ENCODE results near the gene BCL11A. TPM values are rescaled to one million over a fixed set of nuclear protein-coding genes. Genes with fewer than 3 reads are reported as not detected.
A peak's percentile ranks its signal among the peaks of the same experiment; 100 is the strongest.

Gene BCL11A
- total RNA-seq, 1 donor from 2014 or later = 0.67 TPM

DNA sequence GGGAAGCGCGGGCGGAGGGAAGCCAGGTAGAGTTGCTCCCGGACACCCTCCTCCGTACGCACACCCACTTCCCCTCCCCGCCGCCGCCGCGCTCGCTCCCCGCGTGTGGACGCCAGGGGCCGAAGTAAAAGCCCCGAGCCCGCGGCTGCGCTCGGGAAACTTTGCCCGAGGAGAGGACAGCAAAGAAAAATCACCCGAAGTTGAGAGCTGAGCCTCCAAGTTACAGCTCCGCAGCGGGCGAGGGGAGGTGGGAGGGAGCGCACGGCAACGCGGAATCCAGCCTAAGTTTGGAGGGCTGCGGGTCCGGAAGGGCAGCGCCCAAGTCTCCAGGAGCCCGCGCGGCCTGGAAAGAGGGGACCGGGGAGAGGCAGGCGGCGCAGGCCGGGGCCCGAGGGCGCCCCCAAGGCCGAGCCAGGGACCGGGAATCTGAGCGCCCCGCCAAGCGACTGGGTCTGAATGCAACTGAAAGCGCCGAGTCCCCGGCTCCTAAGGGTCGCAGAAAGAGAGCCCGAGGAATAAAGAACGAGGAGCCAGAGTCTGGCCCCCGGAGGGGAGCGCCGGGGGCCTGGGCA, 706 bp upstream of the BCL11A start:
- Mint-ChIP-seq H3K27me3 (ENCODE audit: insufficient read depth, low read depth) (peaks cover 51% of the 10 kb centered on the region), H3K9me3 (peaks cover 2% of the 10 kb centered on the region), H3K36me3 (no peaks in the 10 kb centered on the region), H3K4me3 (peak overlapping the region; percentile 83), H3K27ac (no peak overlapping the region), H3K4me1 (peaks cover 22% of the 10 kb centered on the region)
- DNase-seq (ENCODE audit: low spot score) = peak; percentile 73
- H3K36me3 ChIP-seq = no peaks in the 10 kb centered on the region
- no peak overlapping the region for H3K27ac ChIP-seq
- H3K79me2 ChIP-seq (ENCODE audit: low read depth) = no peaks in the 10 kb centered on the region
- H3K4me1 ChIP-seq = peaks cover 43% of the 10 kb centered on the region
- no peak overlapping the region for H3K9ac ChIP-seq
- H3K9me3 ChIP-seq (ENCODE audit: low read depth) = no peaks in the 10 kb centered on the region
- H3K27me3 ChIP-seq = peaks cover 82% of the 10 kb centered on the region
- H3K4me2 ChIP-seq = peak overlapping the region; percentile 95
- TF ChIP-seq, protein P1, sequence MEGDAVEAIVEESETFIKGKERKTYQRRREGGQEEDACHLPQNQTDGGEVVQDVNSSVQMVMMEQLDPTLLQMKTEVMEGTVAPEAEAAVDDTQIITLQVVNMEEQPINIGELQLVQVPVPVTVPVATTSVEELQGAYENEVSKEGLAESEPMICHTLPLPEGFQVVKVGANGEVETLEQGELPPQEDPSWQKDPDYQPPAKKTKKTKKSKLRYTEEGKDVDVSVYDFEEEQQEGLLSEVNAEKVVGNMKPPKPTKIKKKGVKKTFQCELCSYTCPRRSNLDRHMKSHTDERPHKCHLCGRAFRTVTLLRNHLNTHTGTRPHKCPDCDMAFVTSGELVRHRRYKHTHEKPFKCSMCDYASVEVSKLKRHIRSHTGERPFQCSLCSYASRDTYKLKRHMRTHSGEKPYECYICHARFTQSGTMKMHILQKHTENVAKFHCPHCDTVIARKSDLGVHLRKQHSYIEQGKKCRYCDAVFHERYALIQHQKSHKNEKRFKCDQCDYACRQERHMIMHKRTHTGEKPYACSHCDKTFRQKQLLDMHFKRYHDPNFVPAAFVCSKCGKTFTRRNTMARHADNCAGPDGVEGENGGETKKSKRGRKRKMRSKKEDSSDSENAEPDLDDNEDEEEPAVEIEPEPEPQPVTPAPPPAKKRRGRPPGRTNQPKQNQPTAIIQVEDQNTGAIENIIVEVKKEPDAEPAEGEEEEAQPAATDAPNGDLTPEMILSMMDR (IDR thresholded peaks at IDR 0.05) = peak; percentile 12
- TF ChIP-seq EZH2phosphoT487 (IDR thresholded peaks at IDR 0.05) = no peak
- TF ChIP-seq EZH2 (IDR thresholded peaks at IDR 0.05) = no peak
- no peaks in the 10 kb centered on the region for H4K20me1 ChIP-seq (ENCODE audit: low read depth)
- peak overlapping the region; percentile 52 for H2AFZ ChIP-seq (replicated peaks)
- H3K4me3 ChIP-seq = peak overlapping the region; percentile 59
- H3F3A ChIP-seq (ENCODE audit: low read depth) = peaks cover 58% of the 10 kb centered on the region

DNA sequence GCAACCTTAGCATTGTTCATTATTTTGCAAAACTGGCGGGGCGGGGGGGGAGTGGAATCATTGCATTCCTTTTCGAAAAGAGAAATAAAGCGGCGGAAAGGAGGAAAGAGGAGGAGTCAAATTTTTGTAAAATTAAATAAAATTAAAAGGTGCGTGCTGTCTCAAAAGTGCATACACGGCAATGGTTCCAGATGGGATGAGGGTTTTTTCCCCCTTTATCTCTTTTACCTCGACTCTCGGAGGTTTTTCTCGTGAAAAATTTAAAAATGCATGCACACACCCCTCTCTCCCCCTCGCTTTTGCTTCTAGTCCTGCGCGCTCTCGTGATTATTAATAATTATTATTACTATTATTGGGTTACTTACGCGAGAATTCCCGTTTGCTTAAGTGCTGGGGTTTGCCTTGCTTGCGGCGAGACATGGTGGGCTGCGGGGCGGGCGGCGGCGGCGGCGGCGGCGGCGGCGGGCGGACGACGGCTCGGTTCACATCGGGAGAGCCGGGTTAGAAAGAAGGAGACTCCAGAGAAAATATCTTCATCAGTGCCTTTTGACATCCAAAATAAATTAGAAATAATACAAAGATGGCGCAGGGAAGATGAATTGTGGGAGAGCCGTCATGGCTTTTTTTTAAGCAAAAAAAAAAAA, 481 bp downstream of the BCL11A start:
- Histone ChIP-seq H3K27me3 (peaks cover 70% of the 10 kb centered on the region), H3K9ac (no peak overlapping the region), H3K4me1 (peaks cover 52% of the 10 kb centered on the region), H4K20me1 (ENCODE audit: low read depth) (no peaks in the 10 kb centered on the region), H3K36me3 (no peaks in the 10 kb centered on the region), H3F3A (ENCODE audit: low read depth) (peaks cover 63% of the 10 kb centered on the region), H3K79me2 (ENCODE audit: low read depth) (peaks cover 11% of the 10 kb centered on the region), H3K9me3 (ENCODE audit: low read depth) (no peaks in the 10 kb centered on the region), H2AFZ (replicated peaks) (no peak overlapping the region), H3K4me3 (peak overlapping the region; percentile 59), H3K4me2 (peak overlapping the region; percentile 95), H3K27ac (no peak overlapping the region)
- Mint-ChIP-seq H3K4me3 (peak overlapping the region; percentile 88), H3K4me1 (peaks cover 27% of the 10 kb centered on the region), H3K9me3 (peaks cover 2% of the 10 kb centered on the region), H3K27me3 (ENCODE audit: insufficient read depth, low read depth) (peaks cover 45% of the 10 kb centered on the region), H3K27ac (no peak overlapping the region), H3K36me3 (no peaks in the 10 kb centered on the region)
- DNase-seq (ENCODE audit: low spot score) = no peak
- TF ChIP-seq EZH2phosphoT487 (IDR thresholded peaks at IDR 0.05) (peak; percentile 30), EZH2 (IDR thresholded peaks at IDR 0.05) (no peak)
- TF ChIP-seq, protein P1 (IDR thresholded peaks at IDR 0.05) = no peak

DNA sequence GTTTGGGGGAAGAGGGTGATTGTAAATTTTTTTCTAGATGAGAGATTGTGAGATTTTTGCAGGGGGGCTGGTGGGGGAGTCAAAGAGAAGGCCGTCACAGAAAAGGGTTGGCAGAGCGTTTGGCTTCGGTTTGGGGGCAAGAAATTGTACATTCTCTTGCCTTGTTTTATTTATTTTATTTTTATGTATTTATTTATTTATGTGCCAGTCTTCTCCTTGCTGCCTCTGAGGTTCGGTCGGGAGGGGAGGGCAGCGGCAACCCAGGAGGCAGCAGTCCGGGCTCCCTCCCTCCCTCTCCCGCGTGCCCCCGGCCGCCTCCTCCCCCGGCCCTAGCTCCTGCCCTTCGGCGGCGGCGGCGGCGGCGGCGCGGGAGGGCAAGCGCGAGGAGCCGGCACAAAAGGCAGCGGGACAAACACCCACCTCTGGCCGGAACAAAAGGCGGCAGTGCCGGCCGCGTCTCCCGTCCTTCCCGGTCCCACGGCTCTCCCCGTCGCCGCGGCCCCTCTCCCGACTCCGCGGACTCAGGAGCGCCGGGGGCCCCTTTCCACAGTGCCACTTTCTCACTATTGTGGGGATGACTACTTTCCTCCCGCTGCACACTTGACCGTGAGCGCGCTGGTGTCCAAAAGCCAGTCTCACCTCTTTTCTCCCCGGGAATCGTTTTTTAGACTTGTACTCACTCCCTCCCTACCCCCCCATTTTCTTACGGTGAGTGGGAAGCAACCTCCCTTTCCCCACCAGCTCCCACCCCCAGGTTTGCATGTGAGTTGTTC, 1.2 kb downstream of the BCL11A start:
- H3K27ac ChIP-seq = no peak overlapping the region
- H3K4me2 ChIP-seq = peak overlapping the region; percentile 95
- Mint-ChIP-seq H3K9me3 (peaks cover 2% of the 10 kb centered on the region), H3K4me1 (peaks cover 22% of the 10 kb centered on the region), H3K4me3 (peak overlapping the region; percentile 88), H3K27me3 (ENCODE audit: insufficient read depth, low read depth) (peaks cover 44% of the 10 kb centered on the region), H3K36me3 (no peaks in the 10 kb centered on the region), H3K27ac (no peak overlapping the region)
- peak; percentile 78 for DNase-seq (ENCODE audit: low spot score)
- H3K9ac ChIP-seq = no peak overlapping the region
- no peaks in the 10 kb centered on the region for H3K9me3 ChIP-seq (ENCODE audit: low read depth)
- peak overlapping the region; percentile 59 for H3K4me3 ChIP-seq
- H2AFZ ChIP-seq (replicated peaks) = no peak overlapping the region
- peaks cover 63% of the 10 kb centered on the region for H3K27me3 ChIP-seq
- peak; percentile 82 for TF ChIP-seq EZH2 (IDR thresholded peaks at IDR 0.05)
- TF ChIP-seq, protein P1 (IDR thresholded peaks at IDR 0.05) = no peak
- peak; percentile 80 for TF ChIP-seq EZH2phosphoT487 (IDR thresholded peaks at IDR 0.05)
- H3K4me1 ChIP-seq = peaks cover 48% of the 10 kb centered on the region
- H4K20me1 ChIP-seq (ENCODE audit: low read depth) = no peaks in the 10 kb centered on the region
- no peaks in the 10 kb centered on the region for H3K36me3 ChIP-seq
- H3K79me2 ChIP-seq (ENCODE audit: low read depth) = peaks cover 18% of the 10 kb centered on the region
- peaks cover 63% of the 10 kb centered on the region for H3F3A ChIP-seq (ENCODE audit: low read depth)

Data from neural progenitor cell (in vitro differentiated cells).